HepG2 (cell line): ENCODE measurements around the gene RPL5. TPM values are rescaled to one million over a fixed set of nuclear protein-coding genes. Genes with fewer than 3 reads are reported as not detected.

Experiments used
- ATF4 ChIP-seq, 2 experiments: fragments of 450-650 bp in 1 of 2; sonication (generic) in 1 of 2; formaldehyde crosslinking; IDR thresholded peaks; 2 replicates each; pipeline versions ENCODE4 v1.5.0 to v1.8.0; 2020 to 2022; ENCODE audit warnings: mild to moderate bottlenecking in 1 of 2, missing genetic modification reagents in 1 of 2
- CENPX ChIP-seq: sonication (generic); formaldehyde crosslinking; IDR thresholded peaks from 2 replicates; pipeline ENCODE4 v1.9.0; 2021; ENCODE audit warnings: mild to moderate bottlenecking, missing genetic modification reagents, moderate library complexity
- CHD4 ChIP-seq: fragments of 200-600 bp; sonication (generic); IDR thresholded peaks from 2 replicates; pipeline ENCODE4 v1.7.0; 2017; ENCODE audit warnings: mild to moderate bottlenecking, low read length, borderline replicate concordance
- ERF ChIP-seq: IDR thresholded peaks from 2 replicates; pipeline ENCODE4 v1.6.1; 2018; ENCODE audit warnings: missing biosample characterization, missing genetic modification reagents
- HMG20B ChIP-seq: conservative IDR thresholded peaks from 2 replicates; pipeline ENCODE4 v1.6.1; 2016; ENCODE audit warnings: missing genetic modification reagents, missing compliant biosample characterization
- NONO ChIP-seq, 2 experiments: fragments of 450-650 bp in 1 of 2; sonication (generic) in 1 of 2; formaldehyde crosslinking in 1 of 2; IDR thresholded peaks in 1 of 2; conservative IDR thresholded peaks in 1 of 2; 2 replicates each; pipeline versions ENCODE4 v1.6.1 to v1.8.0; 2017 to 2022; ENCODE audit warnings: mild to moderate bottlenecking in 1 of 2, missing genetic modification reagents in 1 of 2, moderate library complexity in 1 of 2
- NR2F1 ChIP-seq, 2 experiments: fragments of 450-650 bp in 1 of 2; formaldehyde crosslinking in 1 of 2; IDR thresholded peaks; 2 replicates each; pipeline versions ENCODE4 v1.5.0 to v1.6.1; 2016 to 2020; ENCODE audit warnings: mild to moderate bottlenecking in 1 of 2, missing compliant biosample characterization in 1 of 2, missing genetic modification reagents in 1 of 2, moderate library complexity in 1 of 2
- RCOR2 ChIP-seq: IDR thresholded peaks from 2 replicates; pipeline ENCODE4 v1.6.1; 2016; ENCODE audit warnings: missing biosample characterization, missing genetic modification reagents
- SOX13 ChIP-seq, 3 experiments: fragments of 450-650 bp in 1 of 3; sonication (generic) in 1 of 3; formaldehyde crosslinking in 1 of 3; IDR thresholded peaks in 2 of 3; conservative IDR thresholded peaks in 1 of 3; 2 replicates each; pipeline versions ENCODE4 v1.5.0 to v1.6.1; 2016 to 2020; ENCODE audit warnings: antibody characterized with exemption in 1 of 3, mild to moderate bottlenecking in 1 of 3, missing compliant biosample characterization in 1 of 3, missing genetic modification reagents in 1 of 3, moderate library complexity in 1 of 3
- SP2 ChIP-seq: sonication (generic); formaldehyde crosslinking; IDR thresholded peaks from 2 replicates; pipeline ENCODE4 v1.5.1; 2020; ENCODE audit warnings: mild to moderate bottlenecking, missing genetic modification reagents
- STAG1 ChIP-seq: sonication (generic); formaldehyde crosslinking; IDR thresholded peaks from 2 replicates; pipeline ENCODE4 v1.4.0; 2020; ENCODE audit warnings: missing genetic modification reagents
- ZBTB3 ChIP-seq: sonication (generic); formaldehyde crosslinking; IDR thresholded peaks from 2 replicates; pipeline ENCODE4 v1.4.0; 2020; ENCODE audit warnings: low read depth, mild to moderate bottlenecking, moderate library complexity, missing genetic modification reagents, borderline replicate concordance
- ZNF10 ChIP-seq: sonication (generic); formaldehyde crosslinking; IDR thresholded peaks from 2 replicates; pipeline ENCODE4 v1.4.0; 2020; ENCODE audit warnings: mild to moderate bottlenecking, low read depth, missing genetic modification reagents, borderline replicate concordance
- ZNF362 ChIP-seq: sonication (generic); formaldehyde crosslinking; IDR thresholded peaks from 2 replicates; pipeline ENCODE4 v1.4.0; 2020; ENCODE audit warnings: missing genetic modification reagents, mild to moderate bottlenecking, borderline replicate concordance
- ZSCAN29 ChIP-seq: sonication (generic); formaldehyde crosslinking; conservative IDR thresholded peaks from 2 replicates; pipeline ENCODE4 v1.4.0; 2020; ENCODE audit warnings: mild to moderate bottlenecking, missing genetic modification reagents
- polyA plus RNA-seq, 8 experiments: library from polyadenylated mRNA; depleted of rRNA in 3 of 8; stranded (reverse) in 7 of 8; unstranded in 1 of 8; fragments of >200 nt; fragmentation: Illumina TruSeq in 4 of 8; extraction: Trizol in 4 of 8; gene quantifications; 2 replicates each; pipeline versions ENCODE4 v1.2.1 to v1.2.3, GENCODE V29; 2011 to 2016; ENCODE audit warnings: low read depth in 4 of 8, missing spikeins in 1 of 8, mixed read lengths in 1 of 8; ENCODE audit not compliant: insufficient read depth in 1 of 8
- total RNA-seq, 5 experiments: library from RNA; depleted of rRNA; stranded (reverse); fragments of >200 nt; fragmentation: Illumina TruSeq; extraction: Trizol; gene quantifications; 2 replicates each; pipeline ENCODE4 v1.2.3, GENCODE V29; 2016; ENCODE audit warnings: low read depth in 1 of 5
- TF ChIP-seq, protein P1 (sequence below): sonication (generic); formaldehyde crosslinking; IDR thresholded peaks from 2 replicates; pipeline ENCODE4 v1.4.0; 2020; ENCODE audit warnings: mild to moderate bottlenecking, missing genetic modification reagents
- TF ChIP-seq, protein P2 (sequence below): IDR thresholded peaks from 2 replicates; pipeline ENCODE4 v1.6.1; 2016; ENCODE audit warnings: low read depth, missing genetic modification reagents, missing compliant biosample characterization

RPL5 gene
- total and polyA plus RNA-seq, 2 of the 13 experiments (the other 11 are each of a cell fraction or from before 2014, with no cell fraction given): 2,304 to 2,520 TPM

GRCh38 chr1:92886886-92887419 lies 55.1 kb downstream of the RPL5 start (continued):
- TF ChIP-seq, protein P1, sequence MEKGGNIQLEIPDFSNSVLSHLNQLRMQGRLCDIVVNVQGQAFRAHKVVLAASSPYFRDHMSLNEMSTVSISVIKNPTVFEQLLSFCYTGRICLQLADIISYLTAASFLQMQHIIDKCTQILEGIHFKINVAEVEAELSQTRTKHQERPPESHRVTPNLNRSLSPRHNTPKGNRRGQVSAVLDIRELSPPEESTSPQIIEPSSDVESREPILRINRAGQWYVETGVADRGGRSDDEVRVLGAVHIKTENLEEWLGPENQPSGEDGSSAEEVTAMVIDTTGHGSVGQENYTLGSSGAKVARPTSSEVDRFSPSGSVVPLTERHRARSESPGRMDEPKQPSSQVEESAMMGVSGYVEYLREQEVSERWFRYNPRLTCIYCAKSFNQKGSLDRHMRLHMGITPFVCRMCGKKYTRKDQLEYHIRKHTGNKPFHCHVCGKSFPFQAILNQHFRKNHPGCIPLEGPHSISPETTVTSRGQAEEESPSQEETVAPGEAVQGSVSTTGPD (CRISPR knock-in tag): no peak
- TF ChIP-seq CENPX (no peak), CHD4 (peak; percentile 45; the same call in 1 of the 2 replicates), SP2 (CRISPR knock-in tag) (no peak), ZBTB3 (CRISPR knock-in tag) (0 out of 2 replicates have a peak, but pooled peaks have one; percentile 61), ZNF10 (CRISPR knock-in tag) (no peak), STAG1 (CRISPR knock-in tag) (no peak), ERF (no peak; the same call in 1 of the 2 replicates), ATF4 (CRISPR knock-in tag; IDR thresholded peaks at IDR 0.05) (0 out of 4 replicates have a peak, but pooled peaks of 1 of the 2 experiments have one; percentile 26), SOX13 (IDR thresholded peaks at IDR 0.05) (no peak), SOX13 (CRISPR knock-in tag; conservative IDR thresholded peaks at IDR 0.05 in 1 of 2, IDR thresholded peaks at IDR 0.05 in 1 of 2) (peak in 1 of 2 experiments; percentile 81; a peak in 2 of 4 replicates), NONO (IDR thresholded peaks at IDR 0.05) (no peak), NONO (CRISPR knock-in tag; conservative IDR thresholded peaks at IDR 0.05) (peak; percentile 73; the same call in 1 of the 2 replicates), ZNF362 (CRISPR knock-in tag) (peak; percentile 54; the same call in 1 of the 2 replicates), NR2F1 (CRISPR knock-in tag; IDR thresholded peaks at IDR 0.05) (peak in 1 of 2 experiments; percentile 65; a peak in 2 of 4 replicates), ZSCAN29 (CRISPR knock-in tag) (peak; percentile 68; the same call in 1 of the 2 replicates), RCOR2 (no peak; the same call in 1 of the 2 replicates), HMG20B (peak; percentile 38; the same call in 1 of the 2 replicates)
- TF ChIP-seq, protein P2, sequence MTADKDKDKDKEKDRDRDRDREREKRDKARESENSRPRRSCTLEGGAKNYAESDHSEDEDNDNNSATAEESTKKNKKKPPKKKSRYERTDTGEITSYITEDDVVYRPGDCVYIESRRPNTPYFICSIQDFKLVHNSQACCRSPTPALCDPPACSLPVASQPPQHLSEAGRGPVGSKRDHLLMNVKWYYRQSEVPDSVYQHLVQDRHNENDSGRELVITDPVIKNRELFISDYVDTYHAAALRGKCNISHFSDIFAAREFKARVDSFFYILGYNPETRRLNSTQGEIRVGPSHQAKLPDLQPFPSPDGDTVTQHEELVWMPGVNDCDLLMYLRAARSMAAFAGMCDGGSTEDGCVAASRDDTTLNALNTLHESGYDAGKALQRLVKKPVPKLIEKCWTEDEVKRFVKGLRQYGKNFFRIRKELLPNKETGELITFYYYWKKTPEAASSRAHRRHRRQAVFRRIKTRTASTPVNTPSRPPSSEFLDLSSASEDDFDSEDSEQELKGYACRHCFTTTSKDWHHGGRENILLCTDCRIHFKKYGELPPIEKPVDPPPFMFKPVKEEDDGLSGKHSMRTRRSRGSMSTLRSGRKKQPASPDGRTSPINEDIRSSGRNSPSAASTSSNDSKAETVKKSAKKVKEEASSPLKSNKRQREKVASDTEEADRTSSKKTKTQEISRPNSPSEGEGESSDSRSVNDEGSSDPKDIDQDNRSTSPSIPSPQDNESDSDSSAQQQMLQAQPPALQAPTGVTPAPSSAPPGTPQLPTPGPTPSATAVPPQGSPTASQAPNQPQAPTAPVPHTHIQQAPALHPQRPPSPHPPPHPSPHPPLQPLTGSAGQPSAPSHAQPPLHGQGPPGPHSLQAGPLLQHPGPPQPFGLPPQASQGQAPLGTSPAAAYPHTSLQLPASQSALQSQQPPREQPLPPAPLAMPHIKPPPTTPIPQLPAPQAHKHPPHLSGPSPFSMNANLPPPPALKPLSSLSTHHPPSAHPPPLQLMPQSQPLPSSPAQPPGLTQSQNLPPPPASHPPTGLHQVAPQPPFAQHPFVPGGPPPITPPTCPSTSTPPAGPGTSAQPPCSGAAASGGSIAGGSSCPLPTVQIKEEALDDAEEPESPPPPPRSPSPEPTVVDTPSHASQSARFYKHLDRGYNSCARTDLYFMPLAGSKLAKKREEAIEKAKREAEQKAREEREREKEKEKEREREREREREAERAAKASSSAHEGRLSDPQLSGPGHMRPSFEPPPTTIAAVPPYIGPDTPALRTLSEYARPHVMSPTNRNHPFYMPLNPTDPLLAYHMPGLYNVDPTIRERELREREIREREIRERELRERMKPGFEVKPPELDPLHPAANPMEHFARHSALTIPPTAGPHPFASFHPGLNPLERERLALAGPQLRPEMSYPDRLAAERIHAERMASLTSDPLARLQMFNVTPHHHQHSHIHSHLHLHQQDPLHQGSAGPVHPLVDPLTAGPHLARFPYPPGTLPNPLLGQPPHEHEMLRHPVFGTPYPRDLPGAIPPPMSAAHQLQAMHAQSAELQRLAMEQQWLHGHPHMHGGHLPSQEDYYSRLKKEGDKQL (CRISPR knock-in tag): peak; percentile 81
